ENCODE data around the gene PCNX2. TPM values are rescaled to one million over a fixed set of nuclear protein-coding genes. Genes with fewer than 3 reads are reported as not detected.

The PCNX2 gene
- total and polyA plus RNA-seq, 2 of the 13 experiments (the other 11 are each of a cell fraction or from before 2014, with no cell fraction given), result 0.11 to 0.42 TPM

GRCh38 chr1:232942413-232943294 lies 352.9 kb downstream of the PCNX2 start:
- no peak overlapping the region for H3K4me2 ChIP-seq (ENCODE audit: low read depth, low read length)
- H2AFZ ChIP-seq (ENCODE audit: low read length), result no peak overlapping the region
- H3K79me2 ChIP-seq (ENCODE audit: insufficient read depth, low read length), result no peaks in the 10 kb centered on the region
- POLR2A ChIA-PET, result interaction anchor here (0.6 kb wide), 1 partner anchor 890 kb away, joined by 3 read pairs; no protein-coding TSS in a partner anchor
- no peak for FAIRE-seq
- H3K36me3 ChIP-seq (replicated peaks in 1 of 2; ENCODE audit: control insufficient read depth in 1 of 2, insufficient read depth in 2 of 2, low read length in 2 of 2), result no peaks in the 10 kb centered on the region
- CTCF ChIA-PET (ENCODE audit: low intra/inter-chr PET ratio, low total read pairs), result no interaction called here
- BruUV-seq (replicated peaks), result no TSS peak
- no peaks in the 10 kb centered on the region for H3K4me1 ChIP-seq (ENCODE audit: insufficient read depth, low read length)
- no peak overlapping the region for H3K4me3 ChIP-seq (replicated peaks in 1 of 3; ENCODE audit: insufficient read depth in 1 of 3, low read depth in 2 of 3, low read length in 3 of 3)
- no peak for ATAC-seq
- H3K9me3 ChIP-seq (ENCODE audit: low read length), result no peaks in the 10 kb centered on the region
- 15% methylated on average over 8 of the region's 8 CpGs for WGBS (ENCODE audit: low lambda C conversion rate)
- H3K9ac ChIP-seq (ENCODE audit: insufficient read depth, low read depth, low read length), result no peak overlapping the region
- H3K27me3 ChIP-seq (ENCODE audit: control insufficient read depth in 1 of 2, insufficient read depth in 2 of 2, low read length in 2 of 2), result peaks cover 0 to 5% of the 10 kb centered on the region in 2 experiments; a peak in 2 of 5 replicates
- H4K20me1 ChIP-seq (ENCODE audit: insufficient read depth, low read length), result no peaks in the 10 kb centered on the region
- TF ChIP-seq RFX3 (CRISPR knock-in tag; IDR thresholded peaks at IDR 0.05) (no peak), DNMT1 (CRISPR knock-in tag; IDR thresholded peaks at IDR 0.05) (no peak), ZNF784 (CRISPR knock-in tag; IDR thresholded peaks at IDR 0.05; ENCODE audit: borderline replicate concordance) (no peak), TFE3 (CRISPR knock-in tag; IDR thresholded peaks at IDR 0.05) (no peak), ZBTB34 (CRISPR knock-in tag; IDR thresholded peaks at IDR 0.05) (no peak), DPF2 (CRISPR knock-in tag; IDR thresholded peaks at IDR 0.05; ENCODE audit: borderline replicate concordance, low read depth) (no peak)
- no peak overlapping the region for H3K27ac ChIP-seq (ENCODE audit: extremely low read length, insufficient read depth, low read length)
- DNase-seq (ENCODE audit: low spot score), result no peak
- in situ Hi-C loops (cut with HindIII; ENCODE audit: extremely low pct_ligation_motif_present, low pct_unique_long_range_greater_than_20kb) (no loop called here), intact Hi-C loops (cut with micrococcal nuclease; ENCODE audit: unreplicated experiment) (no loop called here)
